ENCODE measurements around the gene IL16.

The IL16 gene

DNA sequence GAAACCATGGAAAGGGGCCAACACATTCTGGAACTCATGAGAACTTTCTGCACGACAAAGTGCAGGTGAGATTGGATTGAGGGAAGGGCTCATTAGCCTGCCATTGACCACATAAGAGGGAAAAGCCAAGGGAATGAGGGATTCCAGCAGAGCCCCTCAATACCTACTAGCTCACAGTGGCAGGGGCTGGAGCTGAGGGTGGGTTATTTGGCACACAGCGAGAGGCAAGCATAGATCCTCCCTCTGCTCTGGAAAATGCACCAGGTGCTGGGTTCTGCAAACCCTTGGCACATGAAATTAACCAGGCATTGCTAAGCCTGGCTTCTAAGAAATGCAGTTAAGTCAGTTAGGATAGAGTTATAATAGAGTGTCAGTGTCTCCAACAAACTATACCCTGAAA, 60.8 kb downstream of the IL16 start:
- no peak for DNase-seq

DNA sequence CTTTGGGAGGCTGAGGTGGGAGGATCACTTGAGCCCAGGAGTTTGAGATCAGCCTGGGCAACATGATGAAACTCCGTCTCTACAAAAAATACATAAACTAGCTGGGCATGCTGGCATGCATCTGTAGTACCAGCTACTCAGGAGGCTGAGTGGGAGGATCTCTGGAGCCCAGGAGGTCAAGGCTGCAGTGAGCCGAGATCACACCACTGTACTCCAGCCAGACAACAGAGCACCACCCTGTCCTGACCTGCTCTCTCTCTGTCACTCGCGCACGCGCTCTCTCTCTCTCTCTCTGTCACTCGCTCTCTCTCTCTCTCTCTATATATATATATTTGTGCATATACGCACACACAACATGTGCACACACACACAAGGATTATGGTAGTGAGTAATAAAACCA, 61.8 kb downstream of the IL16 start:
- no peak for DNase-seq

DNA sequence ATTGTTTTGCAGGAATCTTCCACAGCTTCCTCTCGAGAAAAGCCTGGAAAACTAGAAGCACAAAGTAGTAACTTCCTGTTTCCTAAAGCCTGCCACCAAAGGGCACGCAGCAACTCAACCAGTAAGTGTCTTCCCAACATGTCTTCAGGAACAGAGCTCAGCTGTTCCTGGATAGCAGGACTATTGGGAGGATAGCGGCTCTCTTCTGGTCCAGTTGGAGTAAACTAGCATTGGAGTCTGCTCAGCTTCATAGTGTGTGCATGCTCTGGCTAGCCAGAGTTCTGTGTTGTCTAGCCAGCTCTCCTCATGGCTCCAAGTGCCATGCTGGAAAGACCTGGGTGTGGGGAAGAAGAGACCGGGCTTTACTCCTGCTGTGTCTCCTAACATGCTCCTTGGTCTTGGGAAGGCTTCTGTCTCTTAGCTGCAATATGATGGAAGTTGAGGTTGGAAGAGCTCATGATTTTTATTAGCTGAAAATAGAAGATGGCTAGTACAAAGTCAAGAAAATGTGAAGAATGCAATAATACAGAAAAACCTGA, 63.1 kb downstream of the IL16 start:
- DNase-seq = no peak

DNA sequence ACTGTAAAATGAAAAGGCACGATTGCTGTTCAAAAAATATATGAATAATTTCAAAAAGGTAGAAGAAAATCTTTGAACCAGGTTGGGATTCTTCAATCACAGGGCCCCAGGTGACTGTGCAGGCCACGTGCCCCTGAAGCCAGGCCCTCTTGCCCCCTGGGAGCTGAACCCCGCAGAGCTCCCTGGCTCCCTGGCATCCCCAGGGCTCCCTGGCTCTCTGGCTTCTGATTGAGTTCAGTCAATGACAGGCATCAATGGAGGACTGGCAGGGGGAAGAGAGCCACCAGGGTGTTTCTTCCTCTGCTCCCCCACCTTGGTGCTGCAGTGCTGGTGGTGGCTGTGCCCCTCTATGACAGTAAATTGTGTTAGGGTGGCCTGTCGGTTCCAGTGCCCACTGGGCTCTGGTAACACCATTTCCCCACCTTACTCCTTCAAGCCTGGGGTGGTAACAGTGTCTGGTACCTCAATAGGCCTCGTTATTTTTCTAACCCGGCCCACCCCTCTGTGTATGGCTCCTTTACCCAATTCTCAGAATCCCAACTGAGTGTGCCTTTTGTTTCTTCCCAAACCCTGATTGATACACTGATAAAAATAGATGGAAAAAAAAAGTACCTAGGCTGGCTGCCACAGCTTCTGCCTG, 64.6 kb downstream of the IL16 start:
- DNase-seq = no peak

DNA sequence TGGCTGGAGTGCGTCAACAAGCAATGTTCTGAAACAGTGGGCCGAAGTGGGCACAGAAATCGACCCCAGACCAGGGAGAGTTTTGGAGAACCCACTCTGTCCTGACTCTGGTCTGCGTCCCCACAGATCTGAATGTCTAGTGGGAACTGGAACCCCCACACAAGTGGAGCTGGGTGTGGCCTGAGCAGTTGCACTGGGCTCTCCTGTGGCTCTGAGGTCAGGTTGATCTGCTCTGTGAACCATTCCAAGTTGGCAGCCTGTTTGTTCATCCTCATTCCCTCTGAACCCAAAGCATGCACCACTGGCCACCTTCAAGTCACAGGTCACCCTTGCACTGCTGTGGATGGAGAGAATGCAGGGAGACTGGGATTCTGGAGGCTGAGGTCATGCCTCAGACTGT, 66.8 kb downstream of the IL16 start:
- no peak for DNase-seq

DNA sequence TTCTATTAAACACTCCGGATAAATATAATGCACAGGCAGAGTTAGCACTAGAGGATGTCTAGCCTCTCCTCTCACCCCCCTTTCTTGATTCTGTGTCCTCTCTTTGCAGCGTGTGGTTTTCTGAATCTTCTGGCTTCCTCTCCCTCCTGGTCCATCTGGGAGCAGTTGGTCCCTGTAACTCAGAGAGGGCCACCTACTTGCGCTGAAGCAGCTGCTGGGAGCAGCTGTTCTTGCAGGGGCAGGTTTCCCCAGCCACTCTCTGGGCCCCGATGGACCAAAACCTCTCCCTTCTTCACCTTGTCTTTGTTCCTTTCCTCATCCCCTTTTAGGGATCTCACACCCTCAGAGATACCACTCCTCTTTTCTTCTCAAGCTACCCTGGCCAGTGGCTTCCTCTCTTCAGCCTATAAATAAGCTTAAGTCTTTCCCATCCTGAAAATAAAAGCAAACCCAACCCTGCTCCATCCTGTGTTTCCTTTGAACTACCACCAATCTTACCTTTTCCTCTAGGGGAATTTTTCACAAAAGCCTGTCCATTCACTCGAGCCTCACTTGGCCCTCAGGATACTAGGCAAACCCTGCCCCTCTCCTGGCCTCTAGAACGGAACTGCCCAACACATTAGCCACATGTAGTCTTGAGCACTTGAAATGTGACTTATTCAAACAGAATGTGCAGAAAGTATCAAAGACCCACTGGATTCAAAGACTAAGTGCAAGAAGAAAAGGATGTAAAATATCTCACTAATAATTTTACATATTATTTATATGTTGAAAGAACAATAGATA, 67.6 kb downstream of the IL16 start:
- DNase-seq = no peak

DNA sequence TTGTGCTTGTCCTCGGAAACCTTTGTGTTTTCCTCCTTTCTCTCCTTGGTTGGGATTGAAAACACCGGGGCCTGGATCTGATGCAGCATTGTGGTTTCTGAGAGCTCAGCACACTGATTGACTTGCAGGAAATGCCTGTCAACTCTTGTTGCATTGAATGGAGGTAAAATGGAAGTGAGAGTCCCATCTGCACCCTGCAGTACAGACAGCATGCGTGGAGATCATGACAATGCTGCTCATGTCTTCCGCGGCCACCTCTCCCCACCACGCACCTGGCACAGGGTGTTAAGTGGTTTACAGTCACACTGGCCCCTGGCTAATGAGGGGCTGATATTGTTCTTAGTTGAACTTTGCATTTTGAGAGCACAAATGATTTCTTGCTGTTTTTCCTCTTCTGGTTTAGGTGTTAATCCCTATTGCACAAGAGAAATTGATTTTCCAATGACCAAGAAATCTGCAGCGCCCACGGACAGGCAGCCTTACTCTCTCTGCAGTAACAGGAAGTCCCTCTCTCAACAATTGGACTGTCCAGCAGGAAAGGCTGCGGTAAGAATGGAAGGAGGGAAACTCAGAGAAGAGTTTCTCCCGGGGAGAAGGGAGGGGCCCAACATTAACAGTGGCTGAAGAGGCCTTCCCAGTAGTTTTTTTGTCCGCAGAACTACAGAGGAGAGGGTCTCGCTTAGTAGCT, 68.7 kb downstream of the IL16 start:
- DNase-seq = no peak

DNA sequence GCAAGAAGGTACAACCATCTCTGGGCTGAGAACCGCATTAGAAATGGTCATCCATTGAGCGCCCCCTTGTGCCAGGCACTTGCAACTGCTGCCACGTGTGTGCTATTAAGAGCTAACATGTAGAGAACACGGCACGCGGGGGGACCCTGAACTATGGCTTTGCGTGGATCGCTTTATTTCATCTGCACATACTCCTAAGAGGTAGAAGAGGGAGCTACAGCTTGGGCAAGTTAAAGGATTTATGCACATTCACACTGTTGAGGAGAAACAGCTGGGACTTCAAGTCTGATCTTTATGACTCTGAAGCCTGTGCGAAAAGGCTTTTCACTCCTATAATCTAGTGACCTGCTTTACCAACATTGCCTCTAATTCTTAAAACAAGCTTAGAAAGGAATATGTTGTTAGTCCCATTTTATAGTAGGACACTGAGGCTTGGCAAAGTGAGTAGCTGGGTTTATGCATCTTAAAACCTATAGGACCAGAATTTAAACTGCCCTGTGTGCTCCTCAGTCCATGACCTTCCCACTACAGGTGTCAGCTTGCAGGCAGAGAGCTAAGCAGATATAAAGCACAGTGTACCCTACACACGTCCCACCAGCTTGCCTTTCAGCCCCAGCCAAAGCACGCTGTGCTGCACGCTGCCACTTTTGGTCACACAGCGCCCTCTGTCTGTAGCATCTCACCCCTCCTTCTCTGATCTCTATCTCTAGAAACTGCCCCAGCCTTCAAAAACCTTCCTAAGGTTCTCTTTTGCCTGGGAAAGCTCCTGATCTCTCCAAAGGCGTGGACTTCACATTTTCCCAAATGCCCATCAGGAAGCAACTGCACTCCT, 69.5 kb downstream of the IL16 start:
- DNase-seq = no peak

DNA sequence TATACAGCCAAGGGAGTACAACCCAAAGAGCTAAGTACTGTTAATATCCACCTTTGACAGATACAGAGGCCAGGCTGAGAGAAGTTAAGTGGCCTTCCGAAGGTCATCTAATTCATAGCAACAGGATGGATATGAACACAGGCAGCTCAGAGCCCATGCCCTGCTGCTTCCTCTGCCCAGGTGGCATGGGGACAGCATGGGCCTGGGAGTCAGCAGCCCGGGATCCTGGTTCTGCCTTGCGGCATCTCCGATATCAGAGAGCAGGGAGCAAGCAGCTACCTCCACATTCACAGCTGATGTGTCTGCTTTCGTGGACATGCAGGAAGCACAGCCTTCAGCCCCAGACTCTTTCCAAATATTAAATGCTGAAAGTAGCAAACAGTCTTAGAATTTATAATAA, 71.7 kb downstream of the IL16 start:
- no peak for DNase-seq

DNA sequence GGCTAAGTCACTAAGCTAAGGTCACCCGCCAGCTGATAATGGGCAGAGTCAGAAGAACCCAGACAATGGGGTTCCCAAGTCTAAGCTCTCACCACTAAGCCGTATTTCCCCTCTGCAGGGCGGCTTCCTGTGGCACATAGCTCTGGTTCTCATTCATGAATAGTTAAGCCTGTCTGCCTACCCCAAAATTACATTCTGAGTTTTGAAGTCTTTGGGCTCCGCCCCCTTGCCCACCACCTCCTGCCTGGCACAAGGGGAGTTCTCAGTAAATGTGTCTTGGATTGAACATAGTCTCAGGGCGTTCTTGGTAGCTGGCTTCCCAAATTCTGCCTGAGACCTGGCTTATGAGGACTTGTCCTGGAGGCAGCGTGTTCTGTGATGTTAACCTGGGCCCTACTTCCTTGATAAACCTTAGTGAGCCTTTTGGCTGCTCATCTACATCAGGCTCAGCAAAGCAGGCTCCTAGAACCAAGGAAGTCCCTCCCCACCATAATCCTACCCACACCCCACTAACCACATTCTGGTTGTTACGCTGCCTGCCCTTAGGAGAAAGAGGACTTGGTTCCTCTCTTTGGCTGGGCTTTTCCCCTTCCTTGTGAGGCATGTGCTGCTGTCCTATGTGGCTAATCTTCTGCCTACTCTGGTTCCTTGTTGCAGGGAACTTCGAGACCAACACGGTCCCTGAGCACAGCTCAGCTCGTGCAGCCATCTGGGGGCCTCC, 72.4 kb downstream of the IL16 start:
- no peak for DNase-seq

DNA sequence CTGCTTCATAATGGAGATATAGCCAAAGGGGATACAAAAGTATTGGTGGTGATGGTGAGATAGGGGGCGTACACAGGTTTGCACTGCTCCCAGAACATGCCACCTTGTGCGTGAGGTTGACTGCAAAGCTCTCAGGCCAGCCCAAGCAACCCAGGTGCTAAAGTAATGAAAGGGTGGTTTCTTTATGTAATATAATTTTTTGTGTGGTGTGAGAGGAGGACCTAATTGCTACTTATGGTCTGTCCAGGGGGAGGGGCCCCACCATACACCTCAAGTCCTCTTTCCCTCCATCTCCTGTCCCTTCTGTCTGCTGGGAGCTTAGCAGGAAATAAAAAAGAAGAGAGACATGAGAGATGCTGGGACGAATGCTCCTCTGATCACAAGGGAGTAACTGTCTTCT, 73.5 kb downstream of the IL16 start:
- DNase-seq = no peak

DNA sequence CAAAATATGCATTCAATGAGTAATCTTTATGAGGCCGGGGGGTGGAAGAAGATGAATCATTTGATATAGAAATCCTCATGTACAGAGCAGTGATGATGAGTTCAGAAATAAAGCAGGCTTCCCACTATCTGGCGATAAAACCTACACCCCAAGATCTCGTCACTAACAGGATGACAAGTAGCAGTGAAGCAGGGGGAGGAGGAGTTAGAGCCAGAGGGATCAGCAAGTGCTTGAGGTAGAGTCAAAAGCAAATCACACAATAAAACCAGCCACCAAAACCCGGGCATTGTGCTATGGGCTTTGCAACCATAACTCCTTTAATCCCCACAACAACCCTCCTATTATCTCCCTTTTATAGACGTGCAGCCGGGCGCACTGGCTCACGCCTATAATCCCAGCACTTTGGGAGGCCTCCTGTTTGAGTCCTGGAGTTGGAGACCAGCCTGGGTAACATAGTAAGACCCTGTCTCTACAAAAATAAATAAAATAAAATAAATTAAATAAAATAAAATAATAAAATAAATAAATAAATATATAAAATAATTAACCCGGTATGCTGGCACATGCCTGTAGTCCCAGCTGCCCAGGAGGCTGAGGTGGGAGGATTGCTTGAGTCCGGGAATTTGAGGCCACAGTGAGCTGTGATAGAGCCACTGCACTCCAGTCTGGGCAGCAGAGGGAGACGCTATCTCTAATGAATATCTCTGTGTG, 74.3 kb downstream of the IL16 start:
- DNase-seq = no peak

DNA sequence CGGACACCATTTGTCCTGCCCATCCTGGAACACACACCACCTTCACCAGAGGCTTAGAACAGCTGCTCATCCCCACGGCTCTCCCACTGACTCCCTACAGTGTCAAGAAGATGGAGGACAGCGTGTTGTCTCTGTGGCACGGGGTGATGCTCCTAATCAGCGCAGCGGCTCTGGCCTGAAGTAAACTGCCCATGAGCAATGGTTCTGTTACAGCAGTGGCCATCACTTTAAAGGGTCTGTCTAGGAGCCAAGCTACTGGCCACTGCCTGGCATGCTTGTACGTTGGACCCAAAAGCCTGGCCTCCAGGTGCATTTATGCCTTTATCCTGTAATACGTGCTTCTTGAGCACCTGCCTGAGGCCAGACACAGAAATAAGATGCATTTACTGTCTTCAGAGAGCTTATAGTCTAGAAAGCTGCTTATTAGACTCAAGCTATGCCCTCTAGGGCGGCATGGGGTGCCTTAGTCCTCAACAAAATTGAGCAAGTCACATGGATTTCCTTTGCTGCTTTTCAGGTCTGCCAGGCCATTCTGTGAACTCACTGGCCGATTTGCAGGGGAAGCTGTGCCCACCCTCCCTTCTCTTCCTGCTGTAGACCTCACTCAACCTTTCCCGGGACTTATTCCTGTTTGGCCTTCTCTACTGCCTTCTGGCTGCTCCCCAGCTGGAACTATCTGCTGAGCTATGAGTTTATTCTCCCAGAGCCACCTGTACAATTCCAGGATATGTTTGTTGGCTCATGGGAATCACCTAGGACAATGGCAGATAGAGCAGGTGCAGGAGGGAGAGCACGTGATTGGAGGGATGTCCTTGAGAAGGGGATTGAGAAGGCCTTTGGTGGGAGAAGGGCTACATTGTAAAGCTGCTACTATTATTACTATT, 75.3 kb downstream of the IL16 start:
- DNase-seq = no peak

DNA sequence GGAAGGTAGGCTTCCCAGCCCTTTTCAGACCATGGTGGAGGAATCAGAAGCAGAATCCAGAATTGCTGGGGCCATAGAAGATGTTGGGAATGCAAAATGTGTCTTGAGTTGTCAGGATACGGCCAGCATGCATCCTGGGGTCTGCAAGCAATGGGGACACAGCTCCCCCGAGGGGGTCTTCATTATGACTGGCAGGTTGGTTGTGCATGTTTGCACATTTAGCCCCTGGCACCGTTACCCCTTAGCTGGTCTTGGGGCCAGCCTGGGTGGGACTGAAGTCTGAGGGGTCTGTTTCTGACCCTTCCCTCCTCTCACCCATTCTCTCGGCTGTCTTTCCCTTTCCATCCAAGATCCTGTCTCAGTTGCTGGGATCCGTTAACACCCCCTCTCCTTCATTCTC, 76.5 kb downstream of the IL16 start:
- DNase-seq = no peak

DNA sequence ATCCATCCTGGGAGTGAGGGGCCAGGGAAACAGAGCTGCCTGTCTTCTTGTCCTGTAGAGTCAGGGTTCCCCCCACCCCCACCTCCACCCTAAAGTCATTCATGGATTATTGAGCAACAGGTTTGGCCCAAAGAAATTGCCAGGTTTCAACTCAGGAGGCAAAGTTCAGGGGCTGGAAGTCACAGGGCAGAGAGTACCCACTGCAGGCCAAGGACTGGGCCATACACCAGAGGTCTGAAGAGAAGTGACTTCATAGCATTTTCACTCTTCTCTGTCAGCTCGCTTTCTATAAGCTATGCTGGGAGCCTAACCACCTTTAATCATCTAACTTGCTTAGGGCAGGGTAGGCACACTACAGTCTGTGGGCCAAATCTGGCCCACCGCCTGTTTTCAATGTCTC, 77.2 kb downstream of the IL16 start:
- no peak for DNase-seq

DNA sequence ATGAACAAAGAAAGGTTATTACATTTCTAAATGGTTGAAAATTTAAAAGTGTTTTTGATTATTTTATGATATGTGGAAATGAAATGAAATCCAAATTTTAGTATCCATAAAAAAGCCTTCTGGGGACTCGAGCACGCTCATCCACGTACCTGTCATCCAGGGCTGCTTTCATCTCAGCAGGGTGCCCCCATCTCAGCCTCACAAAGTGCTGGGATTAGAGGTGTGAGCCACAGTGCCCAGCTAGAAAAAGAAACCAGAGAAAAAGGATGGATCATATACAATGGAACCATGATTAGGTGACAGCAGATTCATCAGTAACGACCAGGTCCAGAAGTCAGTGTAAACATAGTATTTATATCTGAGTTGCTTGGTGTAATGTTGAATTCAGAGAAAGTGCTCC, 77.6 kb downstream of the IL16 start:
- no peak for DNase-seq

DNA sequence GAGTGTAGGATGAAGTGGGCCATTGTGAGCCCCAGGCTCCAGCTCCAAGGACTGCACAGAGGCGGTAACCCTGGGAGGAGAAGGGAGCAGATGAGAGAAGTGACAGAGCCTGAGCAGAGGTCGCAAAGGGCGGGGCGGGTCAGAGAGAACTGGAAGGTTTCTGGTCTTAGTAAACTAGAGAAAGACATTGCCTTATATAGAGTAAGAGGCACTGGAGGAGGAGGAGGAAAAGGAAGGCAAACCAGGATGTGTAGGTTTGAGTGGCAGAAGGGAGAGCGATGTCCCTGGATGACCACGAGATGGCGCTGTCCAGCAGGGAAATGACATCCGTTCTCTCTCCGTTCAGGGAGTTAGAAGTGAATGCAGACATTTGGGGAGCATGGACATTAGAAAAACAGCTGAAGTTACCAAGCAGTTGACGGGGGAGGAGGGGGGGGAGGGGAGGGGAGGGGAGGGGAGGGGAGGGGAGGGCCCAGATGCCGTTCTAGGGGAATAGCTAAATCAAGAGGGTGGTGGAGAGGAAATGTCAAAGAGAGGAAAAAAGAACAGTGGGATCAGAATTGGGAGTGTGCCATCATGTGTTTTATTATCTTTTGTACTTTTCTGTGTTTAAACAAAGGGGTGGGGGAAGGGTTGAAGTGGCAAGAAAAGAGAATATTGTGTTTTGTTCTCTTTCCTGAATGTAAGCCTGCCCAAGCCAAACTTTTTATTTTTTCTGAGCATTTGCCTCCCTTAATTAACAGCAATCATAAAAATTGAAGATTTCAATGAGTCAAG, 78.4 kb downstream of the IL16 start:
- DNase-seq = no peak

DNA sequence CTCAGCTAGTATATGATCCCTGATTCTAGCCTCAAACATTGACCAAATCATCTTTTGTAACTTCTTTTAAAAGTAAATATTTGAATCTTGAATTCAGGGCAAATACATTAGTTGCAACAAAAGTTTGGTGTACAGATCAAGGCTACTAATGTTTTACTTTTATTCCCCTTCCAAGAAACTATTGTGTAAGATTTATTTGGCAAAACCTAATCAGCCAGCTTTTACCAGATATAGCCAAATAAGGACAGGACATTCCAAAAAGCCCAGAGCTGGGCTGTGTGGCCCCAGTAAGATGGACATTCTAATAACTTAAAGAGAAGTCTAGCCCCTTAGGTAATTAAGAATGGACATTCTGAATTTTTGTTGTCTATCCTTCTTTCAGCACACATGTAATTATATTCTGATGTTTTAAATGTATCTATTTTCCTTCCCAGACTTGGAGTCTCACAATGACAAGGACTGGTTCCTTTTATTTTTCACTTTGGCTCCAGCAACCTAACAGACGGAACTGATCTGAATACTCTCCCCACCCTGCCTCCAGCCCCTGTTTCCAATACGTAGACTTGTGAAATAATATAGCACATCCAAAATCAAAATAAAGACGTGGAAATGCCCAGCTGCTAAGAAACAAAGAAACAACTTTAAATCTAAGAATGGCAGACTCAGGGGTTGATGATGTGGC, 79.2 kb downstream of the IL16 start:
- DNase-seq = no peak

DNA sequence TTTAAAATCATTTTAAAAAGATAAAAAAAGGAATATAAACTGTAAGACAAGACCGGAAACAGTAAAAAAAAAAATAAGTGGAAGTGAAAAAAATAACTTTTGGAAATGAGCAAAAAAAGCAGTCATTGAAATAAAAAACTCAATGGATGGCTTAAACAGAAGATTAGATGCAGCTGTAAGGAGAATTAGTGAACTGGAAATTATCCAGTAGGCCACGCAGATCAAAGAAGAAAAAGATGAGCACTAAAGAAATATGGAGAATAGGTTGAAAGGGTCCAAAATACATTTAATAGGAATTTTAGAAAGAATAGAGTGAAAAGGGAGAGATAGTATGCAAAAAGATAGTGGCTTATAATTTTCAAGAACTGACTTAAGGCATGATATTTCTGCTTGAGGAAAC, 80.3 kb downstream of the IL16 start:
- no peak for DNase-seq

Measured in DMS79 (cell line).